MM.1S (cell line): ENCODE results near the gene NID2.

Experiments
- DNase-seq: peaks from one replicate; pipeline ENCODE4 v3.0.0-alpha.2; 2015
- H2AFZ ChIP-seq: fragments of 300-600 bp; sonication (generic); 2 replicates; pipeline ENCODE4 v1.6.0; 2016; ENCODE audit warnings: antibody characterized with exemption, low read length
- H3F3A ChIP-seq: fragments of 300-600 bp; sonication (generic); 2 replicates; pipeline ENCODE4 v1.6.1; 2016; ENCODE audit warnings: mild to moderate bottlenecking, antibody characterized with exemption, low read length, moderate library complexity, mixed read lengths; ENCODE audit not compliant: insufficient read depth
- H3K27ac ChIP-seq: fragments of 300-600 bp; sonication (generic); 2 replicates; pipeline ENCODE4 v1.5.1; 2016; ENCODE audit warnings: mild to moderate bottlenecking, low read length
- H3K27me3 ChIP-seq: fragments of 300-600 bp; sonication (generic); replicated peaks from 2 replicates; pipeline ENCODE4 v1.6.0; 2016; ENCODE audit warnings: low read length; ENCODE audit not compliant: insufficient read depth
- H3K36me3 ChIP-seq: fragments of 300-600 bp; sonication (generic); replicated peaks from 2 replicates; pipeline ENCODE4 v1.6.1; 2016; ENCODE audit warnings: mild to moderate bottlenecking, low read length, mixed read lengths; ENCODE audit not compliant: insufficient read depth
- H3K4me1 ChIP-seq: fragments of 300-600 bp; sonication (generic); 2 replicates; pipeline ENCODE4 v1.6.1; 2016; ENCODE audit warnings: low read length, mixed read lengths
- H3K4me2 ChIP-seq: fragments of 300-600 bp; sonication (generic); 2 replicates; pipeline ENCODE4 v1.6.0; 2016; ENCODE audit warnings: low read depth, low read length
- H3K4me3 ChIP-seq: fragments of 300-600 bp; sonication (generic); 2 replicates; pipeline ENCODE4 v1.5.1; 2016; ENCODE audit warnings: low read length, mixed read lengths
- H3K79me2 ChIP-seq: fragments of 300-600 bp; sonication (generic); 2 replicates; pipeline ENCODE4 v1.6.1; 2016; ENCODE audit warnings: mixed run types, low read length, mixed read lengths
- H3K9ac ChIP-seq: fragments of 300-600 bp; sonication (generic); 2 replicates; pipeline ENCODE4 v1.6.1; 2016; ENCODE audit warnings: low read length, mixed read lengths
- H3K9me2 ChIP-seq: fragments of 300-600 bp; sonication (generic); replicated peaks from 2 replicates; pipeline ENCODE4 v1.6.1; 2016; ENCODE audit warnings: mild to moderate bottlenecking, low read length, mixed read lengths; ENCODE audit not compliant: insufficient read depth
- H3K9me3 ChIP-seq: fragments of 300-600 bp; sonication (generic); replicated peaks from 2 replicates; pipeline ENCODE4 v1.6.1; 2016; ENCODE audit warnings: mild to moderate bottlenecking, low read length, mixed read lengths; ENCODE audit not compliant: insufficient read depth
- H4K20me1 ChIP-seq: fragments of 300-600 bp; sonication (generic); 2 replicates; pipeline ENCODE4 v1.6.1; 2016; ENCODE audit warnings: mild to moderate bottlenecking, low read length, moderate library complexity, mixed read lengths; ENCODE audit not compliant: insufficient read depth
- EZH2 ChIP-seq: fragments of 300-600 bp; sonication (generic); optimal IDR thresholded peaks from 2 replicates; pipeline ENCODE3; 2017; ENCODE audit warnings: low read depth, mild to moderate bottlenecking, antibody characterized with exemption, low read length, mixed read lengths
- EZH2phosphoT487 ChIP-seq: fragments of 300-600 bp; sonication (generic); IDR thresholded peaks from 2 replicates; pipeline ENCODE4 v1.6.1; 2018; ENCODE audit warnings: antibody characterized with exemption, low read length
- TF ChIP-seq, protein P1 (sequence below): fragments of 300-600 bp; sonication (generic); IDR thresholded peaks from 2 replicates; pipeline ENCODE4 v1.5.1; 2016; ENCODE audit warnings: antibody characterized with exemption, low read length, mixed read lengths

The NID2 gene

GRCh38 chr14:52021957-52022600 is 46.8 kb downstream of the NID2 start:
- Histone ChIP-seq H4K20me1 (no peaks in the 10 kb centered on the region), H3K4me2 (no peak overlapping the region), H3K36me3 (no peaks in the 10 kb centered on the region), H3K9ac (no peak overlapping the region), H3K27me3 (no peaks in the 10 kb centered on the region), H3K79me2 (no peaks in the 10 kb centered on the region), H2AFZ (no peak overlapping the region), H3F3A (no peaks in the 10 kb centered on the region), H3K4me1 (no peaks in the 10 kb centered on the region), H3K4me3 (no peak overlapping the region), H3K9me3 (no peaks in the 10 kb centered on the region), H3K27ac (no peak overlapping the region), H3K9me2 (no peaks in the 10 kb centered on the region)
- no peak for DNase-seq
- TF ChIP-seq, protein P1, sequence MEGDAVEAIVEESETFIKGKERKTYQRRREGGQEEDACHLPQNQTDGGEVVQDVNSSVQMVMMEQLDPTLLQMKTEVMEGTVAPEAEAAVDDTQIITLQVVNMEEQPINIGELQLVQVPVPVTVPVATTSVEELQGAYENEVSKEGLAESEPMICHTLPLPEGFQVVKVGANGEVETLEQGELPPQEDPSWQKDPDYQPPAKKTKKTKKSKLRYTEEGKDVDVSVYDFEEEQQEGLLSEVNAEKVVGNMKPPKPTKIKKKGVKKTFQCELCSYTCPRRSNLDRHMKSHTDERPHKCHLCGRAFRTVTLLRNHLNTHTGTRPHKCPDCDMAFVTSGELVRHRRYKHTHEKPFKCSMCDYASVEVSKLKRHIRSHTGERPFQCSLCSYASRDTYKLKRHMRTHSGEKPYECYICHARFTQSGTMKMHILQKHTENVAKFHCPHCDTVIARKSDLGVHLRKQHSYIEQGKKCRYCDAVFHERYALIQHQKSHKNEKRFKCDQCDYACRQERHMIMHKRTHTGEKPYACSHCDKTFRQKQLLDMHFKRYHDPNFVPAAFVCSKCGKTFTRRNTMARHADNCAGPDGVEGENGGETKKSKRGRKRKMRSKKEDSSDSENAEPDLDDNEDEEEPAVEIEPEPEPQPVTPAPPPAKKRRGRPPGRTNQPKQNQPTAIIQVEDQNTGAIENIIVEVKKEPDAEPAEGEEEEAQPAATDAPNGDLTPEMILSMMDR, result no peak
- TF ChIP-seq EZH2 (no peak), EZH2phosphoT487 (no peak)

GRCh38 chr14:52020866-52021717 is 47.8 kb downstream of the NID2 start:
- Histone ChIP-seq H3K9me3 (no peaks in the 10 kb centered on the region), H2AFZ (no peak overlapping the region), H3K79me2 (no peaks in the 10 kb centered on the region), H3K4me1 (no peaks in the 10 kb centered on the region), H3F3A (no peaks in the 10 kb centered on the region), H3K27me3 (no peaks in the 10 kb centered on the region), H3K27ac (no peak overlapping the region), H3K9ac (no peak overlapping the region), H3K4me3 (no peak overlapping the region), H3K4me2 (no peak overlapping the region), H4K20me1 (no peaks in the 10 kb centered on the region), H3K36me3 (no peaks in the 10 kb centered on the region), H3K9me2 (no peaks in the 10 kb centered on the region)
- DNase-seq, result no peak
- TF ChIP-seq EZH2, result no peak
- no peak for TF ChIP-seq EZH2phosphoT487
- TF ChIP-seq, protein P1, result no peak

DNA sequence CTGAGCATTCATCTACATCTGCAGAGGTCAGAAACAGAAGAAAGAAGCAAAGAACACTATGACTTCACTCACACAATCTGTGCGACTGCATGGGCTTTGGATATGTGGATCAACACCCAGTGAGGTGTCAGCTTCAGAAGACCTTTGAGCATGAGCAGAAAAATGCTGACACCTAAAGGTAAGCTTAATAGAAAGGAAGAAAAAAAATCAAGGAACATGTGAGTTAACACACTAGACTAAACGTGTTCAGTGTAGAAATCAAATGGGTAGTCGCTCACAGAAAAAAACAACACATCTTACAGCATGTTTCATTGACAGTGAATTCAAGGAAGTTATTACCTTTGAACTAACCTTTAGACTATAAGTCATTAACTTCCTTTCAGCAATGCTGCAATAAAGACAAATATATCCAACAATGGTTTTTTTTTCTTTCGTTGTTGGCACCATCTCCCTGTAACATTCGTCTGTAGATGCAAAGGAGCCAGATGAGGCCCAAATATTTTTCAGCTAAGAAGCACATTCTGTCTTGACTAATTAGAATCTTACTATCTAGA is 48.6 kb downstream of the NID2 start:
- H3F3A ChIP-seq, result no peaks in the 10 kb centered on the region
- TF ChIP-seq, protein P1, result no peak
- no peak for TF ChIP-seq EZH2
- no peak for TF ChIP-seq EZH2phosphoT487
- H3K4me3 ChIP-seq, result no peak overlapping the region

More for the DNA sequence above, 48.6 kb downstream of the NID2 start:
- Histone ChIP-seq H3K27ac (no peak overlapping the region), H3K36me3 (no peaks in the 10 kb centered on the region), H4K20me1 (no peaks in the 10 kb centered on the region), H3K9me3 (no peaks in the 10 kb centered on the region), H3K79me2 (no peaks in the 10 kb centered on the region), H3K9ac (no peak overlapping the region), H2AFZ (no peak overlapping the region), H3K4me2 (no peak overlapping the region), H3K4me1 (no peaks in the 10 kb centered on the region), H3K27me3 (no peaks in the 10 kb centered on the region), H3K9me2 (no peaks in the 10 kb centered on the region)
- DNase-seq, result no peak
